Stimulated activated CD4-positive, alpha-beta T cell treated with anti-CD3 and anti-CD28 coated beads, TNF-alpha, amount 100 ng/mL, for 4 hours (primary cell): ENCODE results near the gene UGT2B11.
"Not testable (repeated sequence)": the region's sequence is repeated elsewhere in the genome, so short reads cannot be mapped to it uniquely, and the experiment has no call there.

Experiments
- DNase-seq, 3 experiments: peaks; one replicate each; pipeline ENCODE4 v3.0.0-alpha.2; 2020; ENCODE audit warnings: low read depth in 3 of 3

The UGT2B11 gene

DNA sequence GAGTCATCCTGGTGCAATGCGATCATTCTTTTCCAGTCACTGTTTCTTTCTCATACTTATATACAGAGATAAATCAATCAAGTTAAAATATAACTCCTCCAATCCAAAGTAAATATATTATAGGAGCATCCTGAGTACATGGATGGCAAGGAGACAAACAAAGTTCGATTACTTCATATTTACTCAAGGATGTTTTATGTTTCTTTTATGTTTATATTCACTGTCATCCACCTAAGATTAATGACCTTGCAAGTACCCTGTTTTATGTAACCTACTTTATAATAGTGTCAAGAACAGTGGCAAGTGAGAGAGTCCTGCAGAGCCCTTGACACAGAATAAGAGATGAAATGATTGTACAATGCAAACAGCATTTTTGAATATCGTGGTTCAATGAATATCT is at the start of gene UGT2B11:
UGT2B11 (minus strand) TSS at position 33 of the 400 bp plus-strand sequence; CDS start at position 7, 26 bp downstream.
- no peak for DNase-seq

DNA sequence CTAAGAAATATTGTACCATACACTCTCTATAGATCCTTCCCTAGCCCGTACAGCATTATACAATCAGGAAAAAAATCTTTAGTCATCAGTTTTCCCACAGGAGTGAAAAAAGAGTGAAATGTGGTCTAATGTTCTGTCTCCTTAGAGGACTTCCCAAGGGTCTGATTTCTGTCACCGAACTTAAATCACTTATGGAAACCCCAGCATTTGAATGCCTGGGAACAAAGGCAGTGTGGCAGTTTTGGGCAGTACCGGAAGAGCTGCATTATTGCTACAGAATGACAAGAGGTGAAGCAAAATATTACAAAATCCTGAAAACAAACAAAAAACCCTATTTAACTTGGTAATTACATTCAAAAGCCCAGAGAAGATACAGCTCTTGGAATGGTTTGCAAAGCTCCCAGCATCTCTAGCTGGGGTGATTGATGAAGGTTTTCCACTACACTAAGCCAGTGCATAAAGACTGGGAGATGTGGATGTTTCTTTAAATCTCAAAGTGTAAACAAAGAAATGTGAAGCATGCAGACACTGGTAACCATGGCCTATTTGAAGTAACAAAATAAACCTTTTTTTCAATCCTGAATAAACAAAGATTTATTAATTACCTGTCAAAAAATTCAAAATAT is 38.7 kb upstream of the UGT2B11 start:
- not testable (repeated sequence) for DNase-seq

DNA sequence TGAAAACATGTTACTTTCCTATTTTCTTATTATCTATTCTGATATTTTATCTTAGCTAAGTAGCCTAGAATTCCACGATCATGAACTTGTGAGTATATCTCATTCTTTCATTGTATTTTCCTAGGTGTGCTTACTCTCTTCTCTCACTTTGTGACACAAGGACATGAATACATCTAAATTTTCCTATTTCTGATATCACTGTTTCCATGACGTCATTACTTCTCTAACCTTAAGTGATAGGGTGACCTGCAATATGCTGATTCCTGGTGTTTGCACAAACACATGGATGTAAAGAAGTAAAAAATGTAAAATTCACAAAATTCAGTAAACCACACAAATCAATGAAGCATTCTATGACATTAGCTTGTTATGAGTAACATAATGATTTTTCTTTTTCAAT is 36.3 kb upstream of the UGT2B11 start:
- DNase-seq = not testable (repeated sequence)

DNA sequence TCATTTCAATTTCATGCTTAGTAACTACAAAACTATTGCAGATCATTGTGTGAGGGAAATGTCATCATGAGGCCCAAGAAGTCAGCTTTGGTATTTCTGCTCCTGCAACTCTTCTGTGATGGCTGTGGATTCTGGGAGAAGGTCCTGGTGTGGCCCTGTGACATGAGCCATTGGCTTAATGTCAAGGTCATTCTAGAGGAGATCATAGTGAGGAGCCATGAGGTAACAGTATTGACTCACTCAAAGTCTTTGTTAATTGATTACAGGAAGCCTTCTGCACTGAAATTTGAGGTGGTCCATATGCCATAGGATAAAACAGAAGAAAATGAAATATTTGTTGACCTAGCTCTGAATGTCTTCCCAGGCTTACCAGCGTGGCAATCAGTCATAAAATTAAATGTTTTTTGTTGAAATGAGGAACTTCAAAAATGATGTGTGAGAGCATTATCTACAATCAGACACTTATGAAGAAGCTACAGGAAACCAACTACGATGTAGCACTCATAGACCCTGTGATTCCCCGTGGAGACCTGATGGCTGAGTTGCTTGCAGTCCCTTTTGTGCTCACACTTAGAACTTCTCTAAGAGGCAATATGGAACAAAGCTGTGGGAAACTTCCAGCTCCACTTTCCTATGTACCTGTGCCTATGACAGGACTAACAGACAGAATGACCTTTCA is 28.2 kb upstream of the UGT2B11 start:
- DNase-seq = not testable (repeated sequence)

DNA sequence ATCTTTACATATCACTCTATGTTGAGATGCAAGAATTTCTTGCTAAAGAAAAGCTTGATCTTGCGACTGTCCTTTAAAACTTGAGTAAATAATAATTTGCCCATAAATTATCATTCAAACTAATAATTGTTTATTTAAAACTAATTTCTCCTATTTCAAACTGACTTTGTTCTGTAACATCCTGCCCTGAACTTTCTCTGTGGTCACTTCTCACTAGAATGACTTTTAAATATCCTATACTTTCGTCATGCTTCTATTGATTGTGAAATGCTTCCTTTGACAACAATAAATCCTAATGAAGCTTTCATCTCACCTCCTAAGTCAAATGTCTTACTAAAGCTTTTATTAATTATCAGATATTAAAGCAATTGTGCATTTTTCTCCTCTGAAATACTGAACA is 27.2 kb upstream of the UGT2B11 start:
- DNase-seq = not testable (repeated sequence)

DNA sequence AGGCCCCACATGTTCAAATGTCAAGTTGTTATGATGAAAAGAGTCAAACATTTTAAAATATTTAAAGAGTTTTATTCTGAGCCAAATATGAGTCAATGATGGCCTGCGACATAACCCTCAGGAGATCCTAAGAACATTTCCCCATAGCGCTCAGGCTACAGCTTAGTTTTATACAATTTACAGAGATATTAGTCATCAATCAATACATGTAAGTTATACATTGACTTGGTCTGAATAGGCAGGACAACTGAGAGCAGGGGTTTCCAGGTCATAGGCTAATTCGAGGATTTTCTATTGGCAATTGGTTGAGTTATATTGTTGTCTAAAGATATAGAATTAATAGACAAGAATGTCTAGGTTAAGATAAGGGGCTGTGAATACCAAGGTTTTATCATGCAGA is 26.2 kb upstream of the UGT2B11 start:
- not testable (repeated sequence) for DNase-seq

DNA sequence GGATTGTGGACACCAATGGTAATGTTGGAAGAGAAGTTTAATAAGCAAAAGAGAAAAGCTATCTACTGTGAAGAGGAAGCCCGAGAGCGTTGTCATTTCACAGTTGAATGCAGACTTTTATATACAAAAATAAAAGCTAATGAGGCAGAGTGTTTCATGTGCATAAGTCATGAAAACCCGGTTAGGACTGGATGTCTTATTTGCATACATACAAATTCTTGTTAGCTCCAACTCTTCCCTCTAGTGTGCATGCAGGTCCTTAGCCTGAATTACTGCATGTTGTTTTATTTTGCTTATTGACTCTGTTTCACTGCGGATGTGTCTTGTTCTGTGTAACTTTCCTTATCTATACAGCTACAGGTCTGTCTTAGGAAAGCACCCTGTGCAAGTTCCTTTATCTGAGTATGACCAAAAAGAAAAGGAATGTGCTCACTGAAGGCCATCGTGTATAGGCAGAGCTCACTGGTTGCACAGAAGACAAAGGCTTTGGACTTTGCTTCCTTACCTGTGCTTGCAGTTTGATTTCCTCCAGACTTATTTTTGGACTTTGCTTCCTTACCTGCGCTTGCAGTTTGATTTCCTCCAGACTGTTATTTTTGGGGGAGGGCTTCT is 25.1 kb upstream of the UGT2B11 start:
- no peak for DNase-seq

DNA sequence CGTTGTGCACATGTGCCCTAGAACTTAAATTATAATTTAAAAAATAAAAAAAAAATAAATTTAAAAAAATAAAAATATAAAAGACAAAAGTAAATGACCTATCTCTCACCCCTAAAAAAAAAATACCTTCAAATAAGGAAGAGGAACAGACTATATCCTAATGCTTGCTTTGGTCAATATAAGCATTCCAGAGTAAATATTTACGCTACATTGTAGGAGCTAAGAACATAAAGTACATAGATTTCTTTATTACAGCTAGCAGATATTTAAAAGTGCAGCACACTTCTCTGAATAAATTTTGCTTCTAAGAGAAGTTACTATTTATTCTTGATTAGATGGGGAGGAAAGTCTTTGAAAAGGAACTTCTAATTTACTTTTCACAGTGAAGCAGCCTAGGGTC is 24.5 kb upstream of the UGT2B11 start:
- no peak for DNase-seq

DNA sequence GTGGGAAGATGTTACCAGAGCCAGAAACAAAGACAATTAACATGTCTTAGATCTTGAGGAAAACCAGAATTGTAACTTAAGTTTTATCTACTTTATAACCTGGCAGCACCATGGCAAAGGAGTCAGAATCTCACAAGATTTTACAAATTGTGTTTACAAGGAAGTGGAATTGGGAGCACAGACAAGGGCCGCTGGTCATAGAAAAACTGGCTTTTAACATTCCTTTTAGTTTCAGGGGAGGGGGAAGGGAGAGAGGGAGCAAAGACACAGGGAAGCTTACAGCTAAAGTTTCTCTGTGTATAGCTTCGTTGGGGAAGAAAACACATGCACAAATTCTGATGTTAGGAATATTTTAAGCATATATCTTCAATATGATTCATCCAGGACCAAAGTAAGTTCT is 10.3 kb upstream of the UGT2B11 start:
- no peak for DNase-seq

DNA sequence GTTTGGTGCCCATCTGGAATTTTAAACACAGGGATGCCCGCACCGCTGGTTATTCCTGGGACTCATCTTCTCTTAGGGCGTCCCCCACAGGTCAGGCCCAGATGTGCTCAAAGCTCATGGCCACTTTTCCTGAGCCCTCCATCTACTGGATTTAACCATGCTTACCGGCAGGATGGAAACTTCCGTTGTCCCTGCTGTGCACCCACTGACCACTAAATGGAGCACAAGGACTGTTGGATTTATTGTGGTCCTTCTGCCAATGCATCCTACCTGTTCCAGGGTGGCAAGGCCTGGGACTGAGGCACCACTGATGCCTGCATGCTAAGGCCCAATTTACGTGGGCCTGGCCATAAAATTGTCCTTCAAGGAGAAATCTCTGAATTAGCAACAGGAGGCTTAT is 8.7 kb upstream of the UGT2B11 start:
- DNase-seq = not testable (repeated sequence)

DNA sequence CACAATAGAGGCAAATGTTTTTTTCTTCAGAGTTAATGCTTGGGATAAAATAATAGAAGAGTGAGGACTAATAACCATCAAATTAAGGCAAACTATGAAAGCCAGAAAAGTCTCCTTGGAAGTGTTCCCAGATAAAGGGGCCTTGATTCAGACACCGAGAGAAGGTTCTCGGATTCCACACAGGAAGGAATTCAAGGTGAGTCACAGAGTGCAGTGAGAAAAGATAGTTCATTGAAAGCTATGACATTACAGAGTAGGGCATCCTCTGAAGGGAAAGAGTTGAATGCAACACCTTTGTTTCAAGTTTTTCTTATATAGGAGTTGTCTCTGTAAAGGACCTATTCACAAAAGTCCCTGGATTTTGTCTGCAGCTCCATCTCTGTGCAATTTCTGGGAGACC is 3.9 kb upstream of the UGT2B11 start:
- not testable (repeated sequence) for DNase-seq

DNA sequence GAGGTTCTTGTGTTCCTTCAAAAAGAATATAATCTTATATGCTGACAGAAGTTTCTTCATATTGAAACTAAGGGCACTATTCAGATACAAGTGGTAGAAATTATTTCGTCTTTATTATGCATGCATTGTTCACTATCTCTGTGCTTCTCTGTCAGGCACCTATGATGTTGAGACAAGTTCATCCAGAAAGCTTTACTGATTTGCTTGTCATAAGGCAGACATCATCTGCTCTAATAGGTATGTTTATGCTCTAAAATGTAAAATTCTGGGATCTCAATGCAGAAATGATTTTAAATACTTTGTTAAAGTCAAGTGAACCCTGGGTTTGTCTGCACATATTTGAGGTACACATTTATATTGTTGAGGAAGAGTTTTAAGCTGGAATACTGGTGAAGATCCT is 3.6 kb downstream of the UGT2B11 start:
- DNase-seq = no peak

DNA sequence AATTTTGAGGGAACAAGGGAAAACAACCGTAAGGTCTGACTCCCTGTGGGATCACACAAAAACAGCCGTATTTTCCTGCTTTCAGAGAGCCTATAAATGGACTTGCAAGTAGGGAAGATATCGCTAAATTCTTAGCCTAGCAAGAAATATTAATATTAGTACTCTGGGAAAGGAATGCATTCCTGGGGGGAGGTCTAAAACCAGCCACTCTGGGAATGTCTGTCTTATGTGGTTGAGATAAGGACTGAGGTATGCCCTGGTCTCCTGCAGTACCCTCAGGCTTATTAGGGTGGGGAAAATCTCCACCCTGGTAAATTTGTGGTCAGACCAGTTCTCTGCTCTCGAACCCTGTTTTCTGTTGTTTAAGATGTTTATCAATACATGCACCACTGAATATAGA is 16.0 kb downstream of the UGT2B11 start:
- DNase-seq = not testable (repeated sequence)

DNA sequence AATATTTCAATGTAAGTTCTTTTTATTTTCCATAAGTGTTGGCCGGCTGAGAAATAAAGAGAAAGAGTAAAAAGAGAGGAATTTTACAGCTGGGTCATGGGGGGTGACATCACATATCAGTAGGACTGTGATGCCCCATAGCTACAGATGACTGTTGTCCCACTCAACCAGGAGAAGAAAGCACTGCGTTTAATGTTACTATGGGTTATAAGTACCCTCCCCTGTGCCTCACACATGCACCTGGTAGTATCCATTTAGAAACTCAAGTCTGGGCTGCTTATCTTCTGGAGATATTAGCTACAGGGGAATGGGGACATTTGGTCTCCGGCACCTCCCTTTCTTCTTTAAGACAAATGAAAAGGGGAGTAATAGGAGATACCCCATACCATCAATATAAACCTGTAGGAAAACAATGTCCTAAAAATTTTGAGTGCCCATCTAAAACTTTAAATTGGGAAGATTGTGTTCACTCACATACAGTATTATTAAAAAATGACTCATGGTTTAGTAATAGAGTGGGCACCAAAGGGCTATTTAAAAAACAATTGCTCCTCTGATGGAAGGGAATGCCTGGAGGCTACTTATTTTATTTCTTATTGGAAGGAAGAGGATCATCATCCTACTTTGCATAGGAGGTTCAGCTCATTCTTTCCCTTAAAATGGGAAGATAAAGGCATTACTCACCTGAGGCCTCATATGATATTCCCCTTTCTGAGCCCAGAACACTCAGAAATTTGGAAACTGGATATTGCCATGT is 18.2 kb downstream of the UGT2B11 start:
- DNase-seq = no peak

DNA sequence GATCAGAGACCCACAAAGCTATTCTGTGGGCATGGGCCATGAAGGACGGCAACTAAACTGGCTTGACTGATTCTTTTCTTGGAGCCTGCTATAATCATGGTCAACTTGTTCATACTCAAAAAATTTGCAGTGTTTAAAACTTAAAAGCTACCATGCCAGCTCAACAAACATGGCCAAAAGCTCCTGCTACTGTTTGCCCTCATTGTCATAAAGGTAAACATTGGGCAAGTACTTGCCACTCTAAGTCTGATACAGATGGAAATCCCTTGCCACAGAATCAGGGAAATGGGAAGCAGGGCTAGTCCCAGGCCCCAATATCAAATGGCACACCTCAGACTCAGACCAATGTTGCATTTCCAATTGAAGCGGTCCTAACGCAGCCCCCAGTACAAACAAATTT is 20.4 kb downstream of the UGT2B11 start:
- no peak for DNase-seq

DNA sequence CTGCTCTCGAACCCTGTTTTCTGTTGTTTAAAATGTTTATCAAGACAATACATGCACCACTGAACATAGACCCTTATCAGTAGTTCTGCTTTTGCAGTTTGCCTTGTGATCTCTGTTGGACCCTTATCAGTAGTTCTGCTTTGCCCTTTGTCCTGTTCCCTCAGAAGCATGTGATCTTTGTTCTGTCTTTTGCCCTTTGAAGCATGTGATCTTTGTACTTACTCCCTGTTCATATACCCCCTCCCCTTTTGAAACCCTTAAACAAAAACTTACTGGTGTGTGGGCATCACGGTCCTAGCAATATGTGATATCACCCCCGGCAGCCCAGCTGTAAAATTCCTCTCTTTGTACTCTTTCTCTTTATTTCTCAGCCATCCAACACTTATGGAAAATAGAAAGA is 22.6 kb downstream of the UGT2B11 start:
- not testable (repeated sequence) for DNase-seq

DNA sequence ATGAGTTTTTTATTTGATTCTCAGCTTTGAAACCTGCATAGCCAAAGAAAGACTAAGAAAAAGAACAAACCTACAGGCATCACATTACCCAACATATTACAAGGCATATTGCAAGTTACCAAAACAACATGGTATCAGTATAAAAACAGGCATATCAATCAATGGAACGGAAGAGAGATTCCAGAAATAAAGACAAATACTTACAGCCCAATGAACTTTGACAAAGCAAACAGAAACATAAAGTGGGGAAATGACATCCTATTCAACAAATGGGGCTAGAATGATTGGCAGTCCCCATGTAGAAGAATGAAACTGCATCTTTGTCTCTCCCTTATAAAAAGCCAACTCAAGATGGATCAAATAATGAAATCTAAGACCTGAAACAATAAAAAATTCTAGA is 23.9 kb downstream of the UGT2B11 start:
- not testable (repeated sequence) for DNase-seq

DNA sequence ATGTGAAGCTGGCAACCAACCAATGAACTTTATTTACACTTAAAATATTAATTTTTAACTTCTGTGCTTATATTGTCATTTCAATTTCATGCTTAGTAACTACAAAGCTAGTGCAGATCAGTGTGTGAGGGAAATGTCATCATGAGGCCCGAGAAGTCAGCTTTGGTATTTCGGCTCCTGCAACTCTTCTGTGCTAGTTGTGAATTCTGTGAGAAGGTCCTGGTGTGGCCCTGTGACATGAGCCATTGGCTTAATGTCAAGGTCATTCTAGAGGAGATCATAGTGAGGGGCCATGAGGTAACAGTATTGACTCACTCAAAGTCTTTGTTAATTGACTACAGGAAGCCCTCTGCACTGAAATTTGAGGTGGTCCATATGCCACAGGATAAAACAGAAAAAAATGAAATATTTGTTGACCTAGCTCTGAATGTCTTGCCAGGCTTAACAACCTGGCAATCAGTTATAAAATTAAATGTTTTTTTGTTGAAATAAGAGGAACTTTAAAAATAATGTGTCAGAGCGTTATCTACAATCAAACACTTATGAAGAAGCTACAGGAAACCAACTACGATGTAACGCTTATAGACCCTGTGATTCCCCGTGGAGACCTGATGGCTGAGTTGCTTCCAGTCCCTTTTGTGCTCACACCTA is 32.9 kb downstream of the UGT2B11 start:
- DNase-seq = not testable (repeated sequence)

DNA sequence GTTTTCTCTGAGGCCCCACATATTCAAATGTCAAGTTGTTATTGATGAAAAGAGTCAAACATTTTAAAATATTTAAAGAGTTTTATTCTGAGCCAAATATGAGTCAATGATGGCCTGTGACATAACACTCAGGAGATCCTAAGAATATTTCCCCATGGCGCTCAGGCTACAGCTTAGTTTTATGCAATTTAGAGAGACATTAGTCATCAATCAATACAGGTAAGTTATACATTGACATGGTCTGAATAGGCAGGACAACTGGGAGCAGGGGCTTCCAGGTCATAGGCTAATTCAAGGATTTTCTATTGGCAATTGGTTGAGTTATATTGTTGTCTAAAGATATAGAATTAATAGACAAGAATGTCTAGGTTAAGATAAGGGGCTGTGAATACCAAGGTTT is 34.7 kb downstream of the UGT2B11 start:
- not testable (repeated sequence) for DNase-seq

DNA sequence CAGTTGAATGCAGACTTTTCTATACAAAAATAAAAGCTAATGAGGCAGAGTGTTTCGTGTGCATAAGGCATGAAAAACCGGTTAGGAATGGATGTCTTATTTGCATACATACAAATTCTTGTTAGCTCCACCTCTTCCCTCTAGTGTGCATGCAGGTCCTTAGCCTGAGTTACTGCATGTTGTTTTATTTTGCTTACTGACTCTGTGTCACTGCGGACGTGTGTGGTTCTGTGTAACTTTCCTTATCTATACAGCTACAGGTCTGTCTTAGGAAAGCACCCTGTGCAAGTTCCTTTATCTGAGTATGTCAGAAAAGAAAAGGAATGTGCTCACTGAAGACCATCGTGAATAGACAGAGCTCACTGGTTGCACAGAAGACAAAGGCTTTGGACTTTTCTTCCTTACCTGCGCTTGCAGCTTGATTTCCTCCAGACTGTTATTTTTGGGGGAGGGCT is 35.8 kb downstream of the UGT2B11 start:
- DNase-seq = not testable (repeated sequence)

DNA sequence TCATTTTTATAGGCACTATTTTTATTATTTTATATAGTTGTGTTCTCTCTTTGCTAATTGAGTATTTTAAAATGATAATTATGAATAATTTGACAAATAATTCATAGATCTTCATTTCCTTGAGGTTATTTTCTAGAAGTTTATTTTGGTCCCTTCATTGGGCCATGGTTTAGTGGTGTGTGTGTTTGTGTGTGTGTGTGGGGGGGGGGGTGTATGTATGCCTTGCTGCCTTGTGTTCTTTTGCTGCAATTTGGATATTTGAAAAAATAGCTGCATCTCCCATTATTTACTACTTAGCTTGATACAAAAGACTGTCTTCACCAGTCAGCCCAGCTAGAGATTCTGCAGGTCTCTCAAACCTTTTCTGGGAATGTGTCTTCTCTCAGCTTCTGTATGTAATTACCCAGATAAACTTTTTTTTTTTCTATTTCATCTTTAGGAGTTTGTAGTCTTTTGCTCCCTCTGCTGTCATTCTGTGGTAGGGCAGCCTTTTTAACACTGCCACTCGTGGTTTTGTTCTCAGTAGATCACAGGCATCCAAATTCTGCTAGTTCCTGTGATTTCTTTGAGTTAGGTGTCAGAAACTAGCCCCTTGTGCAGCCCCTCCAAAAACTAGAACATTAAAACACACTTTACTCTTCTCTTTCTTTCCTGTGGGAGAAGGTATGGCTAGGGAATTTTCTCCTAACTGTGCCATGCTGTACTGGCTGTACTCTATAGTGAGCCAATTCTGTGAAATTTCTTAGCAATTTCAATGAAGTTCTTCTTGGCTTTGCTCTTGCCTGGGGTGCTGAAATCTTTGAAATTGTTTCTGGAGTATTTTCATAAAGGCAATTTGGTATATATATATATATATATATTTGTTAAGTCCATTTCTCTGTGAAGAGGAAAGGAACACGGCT is 44.1 kb downstream of the UGT2B11 start:
- not testable (repeated sequence) for DNase-seq
